Measurements from ENCODE around the gene REEP6. TPM values are rescaled to one million over a fixed set of nuclear protein-coding genes. Genes with fewer than 3 reads are reported as not detected.
A peak's percentile ranks its signal among the peaks of the same experiment; 100 is the strongest.

Gene REEP6
- total RNA-seq, 2 donors from 2014 or later: 6.9 to 16.6 TPM

GRCh38 chr19:1503089-1503924, 12.3 kb downstream of the REEP6 start:
- intact Hi-C loops (cut with DNase I): no loop called here
- no peak overlapping the region for H3K4me3 ChIP-seq
- H3K4me1 ChIP-seq: peaks cover 36% of the 10 kb centered on the region
- WGBS, 2 donors: 16 to 43% methylated on average over 12 to 38 of the region's 49 CpGs
- H3K9me3 ChIP-seq: no peaks in the 10 kb centered on the region
- H3K36me3 ChIP-seq (replicated peaks in 1 of 2; ENCODE audit: insufficient read depth in 1 of 2, low read depth in 2 of 2): no peaks in the 10 kb centered on the region
- peak; percentile 43 to 65 (median 50) for DNase-seq
- no peak overlapping the region for H3K27ac ChIP-seq
- H3K27me3 ChIP-seq: no peaks in the 10 kb centered on the region
- ATAC-seq: no peak
- peak; percentile 43 to 68 (median 56) for TF ChIP-seq CTCF (IDR thresholded peaks at IDR 0.05)
- no peak for TF ChIP-seq POLR2A (IDR thresholded peaks at IDR 0.05)

GRCh38 chr19:1503925-1504773, 13.2 kb downstream of the REEP6 start:
- no peaks in the 10 kb centered on the region for H3K36me3 ChIP-seq (replicated peaks in 1 of 2; ENCODE audit: insufficient read depth in 1 of 2, low read depth in 2 of 2)
- WGBS, 2 donors: 35 to 37% methylated on average over 10 to 23 of the region's 23 CpGs
- H3K4me3 ChIP-seq: no peak overlapping the region
- no peaks in the 10 kb centered on the region for H3K9me3 ChIP-seq
- TF ChIP-seq CTCF (IDR thresholded peaks at IDR 0.05): no peak
- no peak for TF ChIP-seq POLR2A (IDR thresholded peaks at IDR 0.05)
- H3K27me3 ChIP-seq: no peaks in the 10 kb centered on the region
- DNase-seq (peak in 1 of 4 donors; percentile 11), ATAC-seq (no peak)
- intact Hi-C loops (cut with DNase I): no loop called here
- no peak overlapping the region for H3K27ac ChIP-seq
- H3K4me1 ChIP-seq: peaks cover 36% of the 10 kb centered on the region

- H3K4me3 ChIP-seq: no peak overlapping the region
- H3K27me3 ChIP-seq: no peaks in the 10 kb centered on the region
- no peaks in the 10 kb centered on the region for H3K36me3 ChIP-seq (replicated peaks in 1 of 2; ENCODE audit: insufficient read depth in 1 of 2, low read depth in 2 of 2)
- 67 to 73% methylated on average over 8 of the region's 8 CpGs for WGBS, 2 donors
- no peak overlapping the region for H3K27ac ChIP-seq
- H3K9me3 ChIP-seq: no peaks in the 10 kb centered on the region
- ATAC-seq (no peak), DNase-seq (no peak)
- intact Hi-C loops (cut with DNase I): no loop called here
- peaks cover 36% of the 10 kb centered on the region for H3K4me1 ChIP-seq
- TF ChIP-seq POLR2A (IDR thresholded peaks at IDR 0.05): no peak
- no peak for TF ChIP-seq CTCF (IDR thresholded peaks at IDR 0.05)
These were observed 14.0 kb downstream of the REEP6 start for GRCh38 chr19:1505012-1505411.

- DNase-seq (peak in 1 of 4 donors; percentile 13), ATAC-seq (no peak)
- no peak overlapping the region for H3K4me3 ChIP-seq
- no peaks in the 10 kb centered on the region for H3K36me3 ChIP-seq (replicated peaks in 1 of 2; ENCODE audit: insufficient read depth in 1 of 2, low read depth in 2 of 2)
- H3K27me3 ChIP-seq: no peaks in the 10 kb centered on the region
- peaks cover 32% of the 10 kb centered on the region for H3K4me1 ChIP-seq
- no peak overlapping the region for H3K27ac ChIP-seq
- TF ChIP-seq POLR2A (IDR thresholded peaks at IDR 0.05) (no peak), CTCF (IDR thresholded peaks at IDR 0.05) (no peak)
- no peaks in the 10 kb centered on the region for H3K9me3 ChIP-seq
- 82 to 87% methylated on average over 34 to 44 of the region's 45 CpGs for WGBS, 2 donors
- intact Hi-C loops (cut with DNase I): no loop called here
These were observed 15.3 kb downstream of the REEP6 start for GRCh38 chr19:1505991-1506881.

Data from body of pancreas (tissue), 4 donors.